MM.1S (cell line): ENCODE measurements around the gene GRIK4.

ENCODE experiments used
- EZH2 ChIP-seq: fragments of 300-600 bp; sonication (generic); optimal IDR thresholded peaks from 2 replicates; pipeline ENCODE3; 2017; ENCODE audit warnings: low read depth, mild to moderate bottlenecking, antibody characterized with exemption, low read length, mixed read lengths
- EZH2phosphoT487 ChIP-seq: fragments of 300-600 bp; sonication (generic); IDR thresholded peaks from 2 replicates; pipeline ENCODE4 v1.6.1; 2018; ENCODE audit warnings: antibody characterized with exemption, low read length
- TF ChIP-seq, protein P1 (sequence below): fragments of 300-600 bp; sonication (generic); IDR thresholded peaks from 2 replicates; pipeline ENCODE4 v1.5.1; 2016; ENCODE audit warnings: antibody characterized with exemption, low read length, mixed read lengths

DNA sequence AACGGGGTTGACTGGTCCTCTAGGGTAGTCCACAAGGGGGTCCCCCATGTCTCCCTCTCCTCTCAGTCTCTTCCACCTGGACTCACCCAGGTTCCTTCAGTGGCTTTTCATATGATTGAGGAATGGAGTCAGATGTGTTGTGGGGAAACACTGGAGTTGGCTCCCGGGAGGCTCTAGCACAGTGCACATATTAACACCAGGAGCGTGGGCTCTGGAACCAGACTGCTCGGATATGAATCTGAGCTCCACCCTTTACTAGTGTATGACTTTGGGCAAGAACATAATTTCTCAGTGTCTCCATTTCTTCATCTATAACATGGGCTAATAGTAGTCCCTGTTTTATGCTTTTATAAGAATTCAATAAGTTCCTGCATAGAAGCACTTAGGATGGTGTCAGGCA, 157.0 kb downstream of the GRIK4 start:
- TF ChIP-seq, protein P1, sequence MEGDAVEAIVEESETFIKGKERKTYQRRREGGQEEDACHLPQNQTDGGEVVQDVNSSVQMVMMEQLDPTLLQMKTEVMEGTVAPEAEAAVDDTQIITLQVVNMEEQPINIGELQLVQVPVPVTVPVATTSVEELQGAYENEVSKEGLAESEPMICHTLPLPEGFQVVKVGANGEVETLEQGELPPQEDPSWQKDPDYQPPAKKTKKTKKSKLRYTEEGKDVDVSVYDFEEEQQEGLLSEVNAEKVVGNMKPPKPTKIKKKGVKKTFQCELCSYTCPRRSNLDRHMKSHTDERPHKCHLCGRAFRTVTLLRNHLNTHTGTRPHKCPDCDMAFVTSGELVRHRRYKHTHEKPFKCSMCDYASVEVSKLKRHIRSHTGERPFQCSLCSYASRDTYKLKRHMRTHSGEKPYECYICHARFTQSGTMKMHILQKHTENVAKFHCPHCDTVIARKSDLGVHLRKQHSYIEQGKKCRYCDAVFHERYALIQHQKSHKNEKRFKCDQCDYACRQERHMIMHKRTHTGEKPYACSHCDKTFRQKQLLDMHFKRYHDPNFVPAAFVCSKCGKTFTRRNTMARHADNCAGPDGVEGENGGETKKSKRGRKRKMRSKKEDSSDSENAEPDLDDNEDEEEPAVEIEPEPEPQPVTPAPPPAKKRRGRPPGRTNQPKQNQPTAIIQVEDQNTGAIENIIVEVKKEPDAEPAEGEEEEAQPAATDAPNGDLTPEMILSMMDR: no peak
- no peak for TF ChIP-seq EZH2
- no peak for TF ChIP-seq EZH2phosphoT487
